NOMO-1 treated with DMSO at 0.1 percent for 48 hours (cell line): ENCODE measurements around the gene ABCC2.

ENCODE experiments used
- DNase-seq: peaks from one replicate; lab custom pipeline; 2025; ENCODE audit not compliant: unreplicated experiment; lab: John Stamatoyannopoulos, UW

The ABCC2 gene

GRCh38 chr10:99770408-99771045, 11.9 kb upstream of the ABCC2 start:
- DNase-seq, result no peak

GRCh38 chr10:99775850-99776249, 6.6 kb upstream of the ABCC2 start:
- peak; percentile 71 for DNase-seq

- DNase-seq, result no peak
Observed at GRCh38 chr10:99777918-99778714, 4.3 kb upstream of the ABCC2 start.

GRCh38 chr10:99779335-99779734, 3.1 kb upstream of the ABCC2 start:
- peak; percentile 93 for DNase-seq

- no peak for DNase-seq
Observed at GRCh38 chr10:99781734-99782429, 558 bp upstream of the ABCC2 start.

- DNase-seq, result no peak
Observed at GRCh38 chr10:99784016-99784726, 1.7 kb downstream of the ABCC2 start.

- no peak for DNase-seq
Observed at GRCh38 chr10:99784727-99785441, 2.4 kb downstream of the ABCC2 start.

GRCh38 chr10:99785646-99786045, 3.2 kb downstream of the ABCC2 start:
- no peak for DNase-seq

GRCh38 chr10:99787311-99787710, 4.9 kb downstream of the ABCC2 start:
- no peak for DNase-seq

GRCh38 chr10:99787782-99788445, 5.5 kb downstream of the ABCC2 start:
- no peak for DNase-seq

GRCh38 chr10:99788598-99789256, 6.3 kb downstream of the ABCC2 start:
- DNase-seq, result no peak

GRCh38 chr10:99791831-99792230, 9.4 kb downstream of the ABCC2 start:
- DNase-seq, result no peak

GRCh38 chr10:99793819-99794218, 11.4 kb downstream of the ABCC2 start:
- DNase-seq, result no peak

GRCh38 chr10:99796928-99797327, 14.5 kb downstream of the ABCC2 start:
- DNase-seq, result no peak

- no peak for DNase-seq
Observed at GRCh38 chr10:99798031-99798430, 15.6 kb downstream of the ABCC2 start.

- DNase-seq, result no peak
Observed at GRCh38 chr10:99798920-99799319, 16.5 kb downstream of the ABCC2 start.

GRCh38 chr10:99799613-99800012, 17.2 kb downstream of the ABCC2 start:
- DNase-seq, result no peak

GRCh38 chr10:99804471-99804870, 22.0 kb downstream of the ABCC2 start:
- no peak for DNase-seq

GRCh38 chr10:99805190-99805589, 22.8 kb downstream of the ABCC2 start:
- no peak for DNase-seq

GRCh38 chr10:99806091-99806490, 23.7 kb downstream of the ABCC2 start:
- DNase-seq, result no peak
